Gastroesophageal sphincter (tissue), 3 donors: Measurements from ENCODE around the gene ARHGEF37.

Source experiments
- CTCF ChIP-seq, 4 experiments: fragments of 200-600 bp in 2 of 4; fragments of 450-650 bp in 2 of 4; sonication (generic) in 1 of 4; IDR thresholded peaks; one replicate each; pipeline ENCODE4 v1.5.1; 2017 to 2019; ENCODE audit warnings: antibody characterized with exemption in 4 of 4, mild to moderate bottlenecking in 2 of 4, moderate library complexity in 2 of 4
- EP300 ChIP-seq: sonication (generic); formaldehyde crosslinking; IDR thresholded peaks from one replicate; pipeline ENCODE4 v1.6.1; 2017; ENCODE audit warnings: antibody characterized with exemption, mild to moderate bottlenecking
- POLR2A ChIP-seq, 2 donors: fragments of 450-650 bp; IDR thresholded peaks; one replicate each; pipeline ENCODE4 v1.6.1; 2017; ENCODE audit warnings: antibody characterized with exemption in 2 of 2, mild to moderate bottlenecking in 2 of 2, moderate library complexity in 1 of 2
- POLR2AphosphoS5 ChIP-seq: sonication (generic); formaldehyde crosslinking; IDR thresholded peaks from one replicate; pipeline ENCODE4 v1.6.1; 2017; ENCODE audit warnings: antibody characterized with exemption

- TF ChIP-seq CTCF (IDR thresholded peaks at IDR 0.05) (no peak), POLR2AphosphoS5 (no peak), POLR2A (IDR thresholded peaks at IDR 0.05) (no peak), EP300 (no peak)
Measured at GRCh38 chr5:149585910-149586309, 4.6 kb downstream of the ARHGEF37 start.
